ENCODE results near the gene GAREM2.

The GAREM2 gene

GRCh38 chr2:26187537-26188104, 14.7 kb downstream of the GAREM2 start:
- no peak for DNase-seq (ENCODE audit: low spot score)

DNA sequence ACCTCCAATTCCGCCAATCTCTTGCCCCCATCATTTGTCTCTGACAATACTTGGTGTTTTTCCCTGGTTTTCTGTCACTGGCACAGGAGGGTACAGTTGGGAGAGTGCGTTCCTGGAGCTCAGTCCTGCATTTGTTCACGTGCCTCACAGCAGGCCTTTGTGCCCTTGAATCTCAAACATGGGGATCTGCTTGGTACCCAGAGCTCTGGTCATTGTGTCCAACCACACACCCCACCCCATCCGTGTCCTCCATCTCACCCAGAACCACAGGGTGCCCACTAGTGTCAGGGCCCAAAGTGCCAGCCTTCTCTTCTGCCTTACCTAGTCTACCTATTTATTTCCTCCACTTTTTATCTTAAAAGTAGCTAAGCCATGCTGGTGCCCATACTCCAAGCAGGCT, 16.2 kb downstream of the GAREM2 start:
- DNase-seq (ENCODE audit: low spot score) = no peak

GRCh38 chr2:26189751-26190150, 16.9 kb downstream of the GAREM2 start:
- no peak for DNase-seq (ENCODE audit: low spot score)

DNA sequence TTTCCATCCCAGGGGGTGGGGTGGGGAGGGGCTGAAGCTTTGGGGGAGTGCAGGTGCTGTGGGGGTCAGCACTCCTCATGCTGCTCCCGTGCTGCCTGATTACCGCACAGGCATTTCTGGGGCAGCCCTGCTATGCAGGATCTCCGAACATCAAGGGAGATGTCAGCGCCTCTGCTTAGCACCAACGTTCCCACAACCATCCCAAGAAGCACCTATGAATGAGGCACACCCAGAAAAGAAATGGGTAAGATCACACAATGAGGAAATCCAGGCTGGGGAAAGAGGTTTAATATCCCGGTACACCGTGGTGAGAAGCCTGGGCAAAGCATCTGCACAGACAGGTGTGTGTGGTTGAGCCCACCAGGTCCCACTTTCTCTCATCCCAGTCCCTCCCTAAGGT, 17.5 kb downstream of the GAREM2 start:
- DNase-seq (ENCODE audit: low spot score) = no peak

DNA sequence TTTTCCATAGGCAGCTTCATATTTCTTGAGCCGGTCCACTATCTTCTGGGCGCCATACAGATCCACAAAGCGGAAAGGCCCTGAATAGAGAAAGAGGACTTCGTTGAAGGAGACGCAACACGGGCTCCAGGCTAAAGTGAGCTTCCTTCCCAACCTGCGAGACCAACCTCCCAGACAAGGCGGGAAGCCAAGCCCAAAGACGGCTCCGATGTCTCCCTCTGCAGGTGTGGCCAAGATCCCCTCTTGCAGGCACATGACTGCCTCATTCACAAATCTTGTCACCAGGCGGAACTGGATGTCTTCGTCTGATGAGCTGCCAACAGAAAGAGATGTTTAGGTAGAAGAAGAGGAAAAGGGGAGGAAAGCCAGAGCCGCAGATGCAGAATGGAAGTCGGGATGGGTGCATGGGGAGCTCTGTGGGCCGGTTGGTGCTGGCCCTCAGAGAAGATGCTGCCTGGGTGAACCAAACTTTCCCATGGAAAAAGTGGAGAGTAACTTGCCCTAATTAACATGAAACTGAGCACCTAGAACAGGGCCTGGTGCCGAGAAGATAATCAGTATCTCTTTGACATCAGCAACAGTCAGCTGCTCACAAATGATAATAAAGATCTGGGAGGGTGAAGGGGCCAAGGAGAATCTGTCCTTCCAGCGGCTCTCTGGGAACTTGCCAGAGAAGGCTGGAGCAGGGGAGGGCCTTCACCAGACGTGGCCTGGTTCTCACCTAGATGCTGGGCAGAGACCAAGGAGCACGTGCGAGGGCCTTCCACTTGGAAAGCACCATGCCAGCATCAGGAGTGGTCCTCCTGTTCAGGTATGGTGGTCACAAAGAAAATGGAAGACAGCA, 18.6 kb downstream of the GAREM2 start:
- DNase-seq (ENCODE audit: low spot score) = no peak

DNA sequence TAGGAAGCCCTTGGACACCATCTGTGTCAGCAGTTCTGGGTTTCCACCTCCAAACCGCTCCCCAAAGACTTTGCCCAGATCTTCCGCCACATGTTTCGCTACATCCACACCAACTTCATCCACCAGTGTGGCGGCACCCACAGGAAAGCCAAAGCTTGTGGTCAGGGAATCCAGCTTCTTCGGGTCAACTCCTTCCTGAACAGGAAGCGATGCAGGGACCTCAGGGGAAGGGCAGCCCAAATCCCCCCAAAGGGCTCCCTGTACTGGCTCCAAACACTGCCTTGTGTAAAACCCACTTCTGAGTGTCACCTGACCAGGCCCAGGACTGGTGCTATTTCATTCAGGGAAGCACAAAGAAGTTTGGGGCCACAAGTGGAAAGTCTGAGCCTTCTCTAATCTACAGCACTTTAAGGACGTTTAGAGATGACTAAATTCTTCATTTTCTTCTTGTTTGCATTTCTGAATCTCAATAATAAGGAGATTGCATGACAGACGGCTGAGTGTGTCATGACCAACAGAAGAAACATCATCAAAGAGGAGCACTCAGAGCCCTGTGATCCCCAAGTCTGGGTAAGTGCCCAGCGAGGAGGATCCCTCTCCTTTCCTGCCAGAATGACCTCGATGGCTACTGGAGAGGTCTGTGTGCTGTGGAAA, 20.8 kb downstream of the GAREM2 start:
- no peak for DNase-seq (ENCODE audit: low spot score)

GRCh38 chr2:26195040-26195984, 22.4 kb downstream of the GAREM2 start:
- no peak for DNase-seq (ENCODE audit: low spot score)

DNA sequence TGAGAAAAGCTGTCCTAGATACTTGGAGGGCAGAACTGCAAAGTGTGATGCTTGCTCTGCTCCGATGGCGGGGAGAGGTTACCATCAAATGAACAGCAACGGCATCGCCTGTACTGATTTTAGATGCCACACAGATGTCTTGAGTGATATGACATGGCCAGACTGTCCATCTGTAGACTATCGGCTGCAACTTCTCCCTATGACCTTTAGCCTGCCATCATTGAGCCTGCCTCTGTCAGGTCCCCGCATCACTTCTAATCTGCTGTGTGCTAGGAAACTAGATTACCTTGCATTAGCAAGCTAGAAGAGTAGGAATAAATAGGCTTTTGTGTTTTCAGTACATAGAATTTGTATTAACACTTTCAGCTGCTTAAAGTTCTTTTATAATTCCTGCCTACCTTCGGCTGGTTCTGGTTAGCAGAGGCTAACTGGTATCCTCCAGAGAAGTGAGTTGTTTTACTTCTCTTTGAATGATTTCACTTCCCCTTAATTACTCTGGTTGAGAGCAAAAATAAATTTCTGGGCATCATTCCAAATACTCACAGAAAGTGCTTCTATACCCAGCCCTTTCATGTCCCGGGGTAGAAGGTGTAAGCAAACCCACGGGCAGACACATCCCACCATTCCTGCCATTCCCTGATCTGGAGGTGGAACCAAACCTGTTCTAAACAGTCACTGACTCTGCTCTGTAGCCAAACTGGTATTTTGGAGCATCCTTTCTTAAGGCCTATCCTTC, 24.0 kb downstream of the GAREM2 start:
- DNase-seq (ENCODE audit: low spot score) = peak; percentile 86

- no peak for DNase-seq (ENCODE audit: low spot score)
Measured at GRCh38 chr2:26197516-26197915, 24.6 kb downstream of the GAREM2 start.

DNA sequence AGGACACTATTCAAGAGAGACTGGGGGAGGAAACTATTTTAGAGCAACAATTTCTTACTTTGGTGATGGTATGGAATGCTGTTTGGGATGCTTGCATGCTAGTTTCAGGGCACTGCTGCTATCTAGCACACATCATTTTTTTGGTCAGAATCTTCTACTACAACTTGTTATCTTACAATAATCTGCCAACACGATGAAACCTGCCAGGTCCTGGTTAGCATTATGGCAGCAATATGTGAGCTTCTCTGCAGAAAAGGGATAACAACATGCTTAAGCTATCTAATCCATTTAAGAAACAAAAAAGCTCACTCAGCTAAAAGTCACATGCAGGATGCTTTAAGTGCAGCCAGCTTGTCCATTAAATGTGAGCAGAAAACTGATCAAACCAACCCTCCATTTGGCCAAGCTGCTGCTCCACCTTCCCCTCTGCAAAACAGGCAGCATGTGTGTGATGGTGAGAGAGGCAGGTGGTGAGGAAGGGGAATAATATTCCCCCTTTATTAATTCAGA, 30.1 kb downstream of the GAREM2 start:
- no peak for DNase-seq (ENCODE audit: low spot score)

DNA sequence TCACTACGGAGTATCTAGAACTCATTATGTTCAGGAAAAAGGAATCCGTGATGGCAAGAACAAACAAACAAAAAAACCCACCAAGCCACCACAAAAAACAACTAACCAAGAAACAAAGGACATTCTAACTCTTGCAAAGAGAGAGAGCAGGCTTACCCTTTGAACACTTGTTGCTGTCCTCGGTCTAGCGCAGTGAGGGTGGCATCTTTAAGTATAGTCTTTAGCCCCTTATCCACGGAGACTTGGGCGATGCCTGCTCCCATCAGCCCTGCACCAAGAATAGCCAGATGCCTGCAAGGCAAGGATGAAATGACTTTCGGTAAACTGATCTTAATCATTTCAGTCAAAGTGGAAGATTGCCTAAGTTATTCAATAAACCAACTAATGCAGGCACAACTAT, 31.0 kb downstream of the GAREM2 start:
- DNase-seq (ENCODE audit: low spot score) = no peak

- DNase-seq (ENCODE audit: low spot score) = no peak
Measured at GRCh38 chr2:26212011-26212410, 39.1 kb downstream of the GAREM2 start.

DNA sequence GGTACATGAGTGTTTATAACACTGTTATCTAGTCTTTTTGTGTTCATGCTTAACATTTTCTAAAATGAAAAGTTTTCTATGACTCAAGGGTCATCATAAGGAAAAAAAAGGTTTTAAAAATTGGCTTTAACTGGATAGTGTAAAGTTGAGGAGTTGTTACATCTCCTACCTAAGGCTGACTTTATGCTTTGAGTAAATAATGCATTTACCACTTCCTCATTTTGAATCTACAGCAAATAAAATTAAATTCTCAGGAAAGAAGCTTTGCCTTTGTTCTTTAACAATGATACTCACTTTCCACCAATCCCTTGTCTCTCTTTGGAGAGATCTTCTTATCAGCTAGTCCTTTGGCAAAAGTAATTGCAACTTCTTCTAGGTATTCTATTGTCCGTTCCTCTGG, 41.9 kb downstream of the GAREM2 start:
- no peak for DNase-seq (ENCODE audit: low spot score)

GRCh38 chr2:26215833-26216232, 42.9 kb downstream of the GAREM2 start:
- no peak for DNase-seq (ENCODE audit: low spot score)

- DNase-seq (ENCODE audit: low spot score) = no peak
Measured at GRCh38 chr2:26216587-26216986, 43.7 kb downstream of the GAREM2 start.

DNA sequence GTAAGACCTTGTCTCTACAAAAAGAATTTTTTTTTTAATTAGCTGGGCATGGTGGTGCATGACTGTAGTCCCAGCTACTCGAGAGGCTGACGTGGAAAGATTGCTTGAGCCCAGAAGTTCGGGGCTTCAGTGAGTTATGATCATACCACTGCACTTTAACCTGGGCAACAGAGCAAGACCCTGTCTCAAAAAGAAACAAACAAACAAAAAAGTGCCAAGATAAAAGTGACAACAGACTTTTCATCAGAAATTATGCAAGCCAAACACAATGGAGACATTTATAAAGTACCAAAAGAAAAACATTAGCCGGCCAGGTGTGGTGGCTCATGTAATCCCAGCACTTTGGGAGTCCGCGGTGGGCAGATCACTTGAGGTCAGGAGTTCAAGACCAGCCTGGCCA, 44.8 kb downstream of the GAREM2 start:
- DNase-seq (ENCODE audit: low spot score) = no peak

DNA sequence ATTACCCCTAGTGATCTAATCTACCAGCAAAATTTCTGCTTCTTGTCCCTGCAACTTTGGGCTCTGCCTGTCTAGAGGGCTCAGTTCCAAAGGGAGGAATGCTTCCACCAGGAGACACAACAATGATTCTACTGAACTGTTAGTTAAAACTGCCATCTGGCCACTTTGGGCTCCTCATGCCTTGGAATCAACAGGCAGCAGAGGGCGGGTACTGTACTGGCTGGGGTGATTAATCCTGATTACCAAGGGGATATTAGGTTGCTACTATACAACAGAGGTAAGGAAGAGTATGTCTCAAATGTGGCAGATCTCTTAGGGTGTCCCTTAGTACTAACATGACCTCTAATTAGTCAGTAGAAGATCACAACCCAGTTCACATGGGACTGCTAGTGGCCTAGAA, 50.1 kb downstream of the GAREM2 start:
- no peak for DNase-seq (ENCODE audit: low spot score)

DNA sequence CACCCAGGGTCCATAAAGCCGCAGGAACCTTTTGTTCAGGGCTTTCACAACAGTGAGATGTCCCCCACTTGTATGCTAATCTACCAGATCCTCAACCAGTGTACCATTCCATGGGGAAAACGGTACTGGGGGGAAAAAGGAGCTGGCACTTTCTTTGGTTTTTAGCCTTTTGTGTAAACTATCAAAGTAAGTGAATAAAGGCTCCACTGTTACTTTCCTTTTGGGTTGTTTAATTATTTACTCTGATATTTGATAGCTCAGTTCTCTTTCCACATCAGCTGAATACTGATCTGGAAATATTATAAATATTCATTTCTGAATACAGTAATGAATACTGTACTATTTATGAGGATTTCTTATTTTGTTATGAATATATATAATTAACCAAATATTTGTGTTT, 51.2 kb downstream of the GAREM2 start:
- DNase-seq (ENCODE audit: low spot score) = no peak

DNA sequence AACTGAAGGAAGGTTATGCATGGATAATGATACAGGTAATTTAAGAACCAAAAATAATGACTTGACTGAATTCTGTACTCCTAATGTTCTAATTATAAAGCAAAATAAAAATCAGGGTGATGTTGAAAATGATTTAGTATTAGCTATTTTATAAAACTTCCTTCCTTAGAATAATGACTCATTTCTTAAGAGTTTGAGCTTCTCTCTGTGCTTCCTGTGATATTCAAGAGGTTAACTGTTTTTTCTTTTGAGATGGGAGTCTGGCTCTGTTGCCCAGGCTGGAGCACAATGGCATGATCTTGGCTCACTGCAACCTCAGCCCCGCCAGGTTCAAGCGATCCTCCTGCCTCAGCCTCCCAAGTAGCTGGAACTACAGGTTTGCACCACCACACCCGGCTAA, 56.7 kb downstream of the GAREM2 start:
- DNase-seq (ENCODE audit: low spot score) = no peak

DNA sequence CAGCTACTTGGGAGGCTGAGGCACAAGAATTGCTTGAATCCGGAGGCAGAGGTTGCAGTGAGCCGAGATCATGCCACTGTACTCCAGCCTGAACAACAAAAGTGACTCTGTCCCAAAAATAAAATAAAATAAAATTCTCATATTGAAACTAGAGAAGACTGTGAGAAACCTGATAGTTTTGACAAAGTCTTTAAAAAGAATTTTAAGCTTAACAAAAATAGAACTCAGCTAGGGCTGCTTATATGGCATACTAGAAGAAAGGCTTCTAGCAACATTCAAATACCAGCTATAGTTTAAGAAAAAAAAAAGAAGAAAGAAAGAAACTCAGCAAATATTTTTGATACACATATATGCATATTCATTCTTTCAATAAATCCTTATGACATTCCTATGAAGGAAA, 57.9 kb downstream of the GAREM2 start:
- DNase-seq (ENCODE audit: low spot score) = no peak

DNA sequence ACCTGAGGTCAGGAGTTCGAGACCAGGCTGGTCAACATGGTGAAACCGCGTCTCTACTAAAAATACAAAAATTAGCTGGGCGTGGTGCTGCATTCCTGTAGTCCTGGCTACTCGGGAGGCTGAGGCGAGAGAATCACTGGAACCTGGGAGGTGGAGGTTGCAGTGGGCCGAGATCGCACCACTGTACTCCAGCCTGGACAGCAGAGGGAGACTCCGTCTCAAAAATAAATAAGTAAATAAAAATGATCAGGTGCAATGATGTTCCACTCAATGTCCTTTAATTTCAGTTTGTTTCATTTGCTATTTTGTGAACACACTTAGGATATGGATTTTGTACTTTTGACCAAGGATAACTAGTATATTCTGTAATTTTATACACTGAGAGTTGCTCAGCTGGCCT, 62.2 kb downstream of the GAREM2 start:
- DNase-seq (ENCODE audit: low spot score) = peak; percentile 17
